ENCODE data around the gene ABCD1.

Gene ABCD1

DNA sequence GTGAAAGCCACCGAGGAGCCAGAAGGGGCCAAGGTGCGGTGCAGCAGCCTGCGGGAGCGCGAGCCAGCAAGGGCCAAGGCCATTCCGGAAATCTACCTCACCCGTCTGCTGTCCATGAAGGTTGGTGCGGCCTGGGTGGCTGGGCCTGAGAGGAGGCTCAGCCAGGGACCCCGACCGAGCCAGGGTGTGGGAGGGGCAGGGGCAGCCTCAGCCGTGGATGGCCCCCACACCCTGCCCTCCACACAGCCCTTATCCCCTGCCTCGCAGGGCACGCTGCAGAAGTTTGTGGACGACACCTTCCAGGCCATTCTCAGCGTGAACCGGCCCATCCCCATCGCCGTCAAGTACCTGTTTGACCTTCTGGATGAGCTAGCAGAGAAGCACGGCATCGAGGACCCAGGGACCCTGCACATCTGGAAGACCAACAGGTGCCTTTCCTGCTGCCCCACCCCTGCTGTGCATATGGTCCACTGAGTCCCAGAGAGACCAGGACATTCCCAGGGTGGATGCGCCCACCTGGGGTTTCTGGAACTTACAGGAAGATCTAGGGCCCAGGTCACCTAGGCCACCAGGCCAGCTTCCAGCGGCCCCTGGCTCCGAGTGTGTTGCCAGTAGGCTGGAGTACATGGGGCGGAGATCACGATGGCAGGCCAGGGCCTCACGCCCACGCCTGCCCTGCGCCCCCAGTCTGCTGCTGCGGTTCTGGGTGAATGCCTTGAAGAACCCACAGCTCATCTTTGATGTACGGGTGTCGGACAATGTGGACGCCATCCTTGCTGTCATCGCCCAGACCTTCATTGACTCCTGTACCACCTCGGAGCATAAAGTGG is 52.8 kb downstream of the ABCD1 start:
- CTCF ChIA-PET: interaction anchor here (0.8 to 2.2 kb wide), 3 partner anchors 9 to 147 kb away, joined by 3 to 8 read pairs (median 4); no protein-coding TSS in a partner anchor
- Histone ChIP-seq H3K27ac (ENCODE audit: extremely low read depth, low read depth, low read length) (no peak overlapping the region), H3K4me3 (ENCODE audit: low read depth, low read length) (no peak overlapping the region), H3K4me1 (ENCODE audit: control insufficient read depth, insufficient read depth, low read length) (no peaks in the 10 kb centered on the region), H3K9me3 (ENCODE audit: control insufficient read depth, insufficient read depth, low read depth, low read length) (no peaks in the 10 kb centered on the region), H3K36me3 (ENCODE audit: control insufficient read depth in 2 of 2, insufficient read depth in 1 of 2, low read length in 2 of 2) (no peaks in the 10 kb centered on the region)
- POLR2A ChIA-PET: interaction anchor here (0.8 to 2.1 kb wide), 2 partner anchors 17 to 151 kb away, joined by 4 to 8 read pairs; partner anchors contain the start of genes IDH3G and SSR4
- TF ChIP-seq HOXC10 (CRISPR knock-in tag; IDR thresholded peaks at IDR 0.05) (no peak), ZNF433 (tag by site-specific recombination; IDR thresholded peaks at IDR 0.05; ENCODE audit: low read depth) (no peak), ZNF664 (tag by site-specific recombination; IDR thresholded peaks at IDR 0.05) (no peak), SCRT2 (tag by site-specific recombination; IDR thresholded peaks at IDR 0.05) (peak; percentile 63; the same call in 1 of the 2 replicates), ZNF624 (tag by site-specific recombination; IDR thresholded peaks at IDR 0.05) (no peak), ZFP69B (tag by site-specific recombination; IDR thresholded peaks at IDR 0.05) (no peak), REPIN1 (tag by site-specific recombination; IDR thresholded peaks at IDR 0.05; ENCODE audit: low read depth) (no peak)
- TF ChIP-seq, protein P1, sequence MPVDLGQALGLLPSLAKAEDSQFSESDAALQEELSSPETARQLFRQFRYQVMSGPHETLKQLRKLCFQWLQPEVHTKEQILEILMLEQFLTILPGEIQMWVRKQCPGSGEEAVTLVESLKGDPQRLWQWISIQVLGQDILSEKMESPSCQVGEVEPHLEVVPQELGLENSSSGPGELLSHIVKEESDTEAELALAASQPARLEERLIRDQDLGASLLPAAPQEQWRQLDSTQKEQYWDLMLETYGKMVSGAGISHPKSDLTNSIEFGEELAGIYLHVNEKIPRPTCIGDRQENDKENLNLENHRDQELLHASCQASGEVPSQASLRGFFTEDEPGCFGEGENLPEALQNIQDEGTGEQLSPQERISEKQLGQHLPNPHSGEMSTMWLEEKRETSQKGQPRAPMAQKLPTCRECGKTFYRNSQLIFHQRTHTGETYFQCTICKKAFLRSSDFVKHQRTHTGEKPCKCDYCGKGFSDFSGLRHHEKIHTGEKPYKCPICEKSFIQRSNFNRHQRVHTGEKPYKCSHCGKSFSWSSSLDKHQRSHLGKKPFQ (tag by site-specific recombination; IDR thresholded peaks at IDR 0.05): no peak

DNA sequence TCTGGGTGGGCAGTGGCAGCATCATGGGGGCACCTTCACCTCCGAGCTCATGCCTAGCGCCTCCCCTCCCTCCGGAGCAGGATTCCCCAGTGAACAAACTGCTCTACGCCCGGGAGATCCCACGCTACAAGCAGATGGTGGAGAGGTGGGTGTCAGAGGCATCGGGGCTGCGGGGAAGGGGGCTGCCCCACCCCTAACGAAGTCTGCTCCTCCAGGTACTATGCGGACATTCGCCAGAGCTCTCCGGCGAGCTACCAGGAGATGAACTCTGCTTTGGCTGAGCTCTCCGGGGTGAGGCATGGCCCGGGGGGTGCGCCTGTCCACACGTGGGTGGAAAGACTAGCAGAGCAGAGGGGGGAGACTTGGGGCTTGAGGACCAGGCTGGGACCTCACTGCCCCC is 53.5 kb downstream of the ABCD1 start:
- CTCF ChIA-PET: interaction anchor here (0.6 to 2.2 kb wide), 4 partner anchors 10 to 541 kb away, joined by 3 to 8 read pairs (median 4); no protein-coding TSS in a partner anchor
- POLR2A ChIA-PET: interaction anchor here (0.8 to 2.1 kb wide), 2 partner anchors 16 to 150 kb away, joined by 4 to 8 read pairs; partner anchors contain the start of genes IDH3G and SSR4
- TF ChIP-seq, protein P2, sequence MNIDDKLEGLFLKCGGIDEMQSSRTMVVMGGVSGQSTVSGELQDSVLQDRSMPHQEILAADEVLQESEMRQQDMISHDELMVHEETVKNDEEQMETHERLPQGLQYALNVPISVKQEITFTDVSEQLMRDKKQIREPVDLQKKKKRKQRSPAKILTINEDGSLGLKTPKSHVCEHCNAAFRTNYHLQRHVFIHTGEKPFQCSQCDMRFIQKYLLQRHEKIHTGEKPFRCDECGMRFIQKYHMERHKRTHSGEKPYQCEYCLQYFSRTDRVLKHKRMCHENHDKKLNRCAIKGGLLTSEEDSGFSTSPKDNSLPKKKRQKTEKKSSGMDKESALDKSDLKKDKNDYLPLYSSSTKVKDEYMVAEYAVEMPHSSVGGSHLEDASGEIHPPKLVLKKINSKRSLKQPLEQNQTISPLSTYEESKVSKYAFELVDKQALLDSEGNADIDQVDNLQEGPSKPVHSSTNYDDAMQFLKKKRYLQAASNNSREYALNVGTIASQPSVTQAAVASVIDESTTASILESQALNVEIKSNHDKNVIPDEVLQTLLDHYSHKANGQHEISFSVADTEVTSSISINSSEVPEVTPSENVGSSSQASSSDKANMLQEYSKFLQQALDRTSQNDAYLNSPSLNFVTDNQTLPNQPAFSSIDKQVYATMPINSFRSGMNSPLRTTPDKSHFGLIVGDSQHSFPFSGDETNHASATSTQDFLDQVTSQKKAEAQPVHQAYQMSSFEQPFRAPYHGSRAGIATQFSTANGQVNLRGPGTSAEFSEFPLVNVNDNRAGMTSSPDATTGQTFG (tag by site-specific recombination; IDR thresholded peaks at IDR 0.05; ENCODE audit: borderline replicate concordance): no peak
- TF ChIP-seq ZNF140 (tag by site-specific recombination; IDR thresholded peaks at IDR 0.05): no peak
- no peak for TF ChIP-seq ZNF521 (tag by site-specific recombination; IDR thresholded peaks at IDR 0.05)
- TF ChIP-seq ZNF555 (tag by site-specific recombination; conservative IDR thresholded peaks at IDR 0.05): no peak
- TF ChIP-seq, protein P3, sequence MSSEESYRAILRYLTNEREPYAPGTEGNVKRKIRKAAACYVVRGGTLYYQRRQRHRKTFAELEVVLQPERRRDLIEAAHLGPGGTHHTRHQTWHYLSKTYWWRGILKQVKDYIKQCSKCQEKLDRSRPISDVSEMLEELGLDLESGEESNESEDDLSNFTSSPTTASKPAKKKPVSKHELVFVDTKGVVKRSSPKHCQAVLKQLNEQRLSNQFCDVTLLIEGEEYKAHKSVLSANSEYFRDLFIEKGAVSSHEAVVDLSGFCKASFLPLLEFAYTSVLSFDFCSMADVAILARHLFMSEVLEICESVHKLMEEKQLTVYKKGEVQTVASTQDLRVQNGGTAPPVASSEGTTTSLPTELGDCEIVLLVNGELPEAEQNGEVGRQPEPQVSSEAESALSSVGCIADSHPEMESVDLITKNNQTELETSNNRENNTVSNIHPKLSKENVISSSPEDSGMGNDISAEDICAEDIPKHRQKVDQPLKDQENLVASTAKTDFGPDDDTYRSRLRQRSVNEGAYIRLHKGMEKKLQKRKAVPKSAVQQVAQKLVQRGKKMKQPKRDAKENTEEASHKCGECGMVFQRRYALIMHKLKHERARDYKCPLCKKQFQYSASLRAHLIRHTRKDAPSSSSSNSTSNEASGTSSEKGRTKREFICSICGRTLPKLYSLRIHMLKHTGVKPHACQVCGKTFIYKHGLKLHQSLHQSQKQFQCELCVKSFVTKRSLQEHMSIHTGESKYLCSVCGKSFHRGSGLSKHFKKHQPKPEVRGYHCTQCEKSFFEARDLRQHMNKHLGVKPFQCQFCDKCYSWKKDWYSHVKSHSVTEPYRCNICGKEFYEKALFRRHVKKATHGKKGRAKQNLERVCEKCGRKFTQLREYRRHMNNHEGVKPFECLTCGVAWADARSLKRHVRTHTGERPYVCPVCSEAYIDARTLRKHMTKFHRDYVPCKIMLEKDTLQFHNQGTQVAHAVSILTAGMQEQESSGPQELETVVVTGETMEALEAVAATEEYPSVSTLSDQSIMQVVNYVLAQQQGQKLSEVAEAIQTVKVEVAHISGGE (tag by site-specific recombination; conservative IDR thresholded peaks at IDR 0.05; ENCODE audit: low read depth): no peak
- TF ChIP-seq ZNF366 (tag by site-specific recombination; conservative IDR thresholded peaks at IDR 0.05): no peak
- no peak for TF ChIP-seq ZNF146 (tag by site-specific recombination; IDR thresholded peaks at IDR 0.05)
- TF ChIP-seq, protein P4, sequence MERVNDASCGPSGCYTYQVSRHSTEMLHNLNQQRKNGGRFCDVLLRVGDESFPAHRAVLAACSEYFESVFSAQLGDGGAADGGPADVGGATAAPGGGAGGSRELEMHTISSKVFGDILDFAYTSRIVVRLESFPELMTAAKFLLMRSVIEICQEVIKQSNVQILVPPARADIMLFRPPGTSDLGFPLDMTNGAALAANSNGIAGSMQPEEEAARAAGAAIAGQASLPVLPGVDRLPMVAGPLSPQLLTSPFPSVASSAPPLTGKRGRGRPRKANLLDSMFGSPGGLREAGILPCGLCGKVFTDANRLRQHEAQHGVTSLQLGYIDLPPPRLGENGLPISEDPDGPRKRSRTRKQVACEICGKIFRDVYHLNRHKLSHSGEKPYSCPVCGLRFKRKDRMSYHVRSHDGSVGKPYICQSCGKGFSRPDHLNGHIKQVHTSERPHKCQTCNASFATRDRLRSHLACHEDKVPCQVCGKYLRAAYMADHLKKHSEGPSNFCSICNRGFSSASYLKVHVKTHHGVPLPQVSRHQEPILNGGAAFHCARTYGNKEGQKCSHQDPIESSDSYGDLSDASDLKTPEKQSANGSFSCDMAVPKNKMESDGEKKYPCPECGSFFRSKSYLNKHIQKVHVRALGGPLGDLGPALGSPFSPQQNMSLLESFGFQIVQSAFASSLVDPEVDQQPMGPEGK (tag by site-specific recombination; IDR thresholded peaks at IDR 0.05): no peak
- TF ChIP-seq ZNF544 (tag by site-specific recombination; IDR thresholded peaks at IDR 0.05): no peak
- TF ChIP-seq TCF7L2 (IDR thresholded peaks at IDR 0.05; ENCODE audit: borderline replicate concordance, low read depth, low read length): no peak
- TF ChIP-seq, protein P5, sequence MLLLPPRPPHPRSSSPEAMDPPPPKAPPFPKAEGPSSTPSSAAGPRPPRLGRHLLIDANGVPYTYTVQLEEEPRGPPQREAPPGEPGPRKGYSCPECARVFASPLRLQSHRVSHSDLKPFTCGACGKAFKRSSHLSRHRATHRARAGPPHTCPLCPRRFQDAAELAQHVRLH (tag by site-specific recombination; IDR thresholded peaks at IDR 0.05): no peak

More for the DNA sequence above, 53.5 kb downstream of the ABCD1 start:
- Histone ChIP-seq H3K36me3 (ENCODE audit: control insufficient read depth in 2 of 2, insufficient read depth in 1 of 2, low read length in 2 of 2) (no peaks in the 10 kb centered on the region), H3K4me3 (ENCODE audit: low read depth, low read length) (no peak overlapping the region), H3K4me1 (ENCODE audit: control insufficient read depth, insufficient read depth, low read length) (no peaks in the 10 kb centered on the region), H3K9me3 (ENCODE audit: control insufficient read depth, insufficient read depth, low read depth, low read length) (no peaks in the 10 kb centered on the region), H3K27ac (ENCODE audit: extremely low read depth, low read depth, low read length) (no peak overlapping the region)

All from HEK293 (cell line).